ENCODE data around the gene DNAJB9. TPM values are rescaled to one million over a fixed set of nuclear protein-coding genes. Genes with fewer than 3 reads are reported as not detected.

Gene DNAJB9
- total RNA-seq, 1 donor from 2014 or later: 29.0 TPM

DNA sequence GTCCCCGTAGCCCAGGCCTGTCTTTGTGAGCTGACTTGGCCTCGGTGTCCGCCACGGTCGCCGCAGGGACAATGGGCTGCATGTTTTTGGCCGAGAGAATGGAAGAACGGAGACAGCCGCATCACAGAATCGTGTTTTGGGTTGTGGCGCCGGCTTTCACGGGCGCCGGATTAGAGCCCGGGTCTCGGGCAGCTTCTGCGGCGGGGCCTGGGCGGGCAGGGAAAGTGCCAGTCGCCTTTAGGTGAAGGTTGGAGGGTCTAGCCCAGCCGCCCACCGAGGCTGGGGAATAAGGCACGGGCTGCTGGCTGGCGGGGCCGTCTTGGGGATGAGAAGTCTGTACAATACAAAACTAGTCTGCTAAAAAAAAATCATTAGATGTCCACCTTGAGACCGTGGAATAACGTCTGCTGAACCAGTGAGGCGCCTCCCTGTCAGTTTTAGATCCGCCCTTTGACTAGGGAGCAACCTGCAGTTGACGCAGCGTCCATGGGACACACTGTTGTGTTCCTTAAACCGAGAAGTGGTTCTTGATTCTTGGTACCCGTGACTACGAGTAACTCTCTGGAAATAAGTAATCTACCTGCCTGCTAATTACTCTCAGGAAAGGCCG lies 577 bp downstream of the DNAJB9 start:
- no peaks in the 10 kb centered on the region for H3K27me3 Mint-ChIP-seq (ENCODE audit: low read depth)
- H3K27ac Mint-ChIP-seq (ENCODE audit: unreplicated experiment): peak overlapping the region; percentile 100
- no peak for TF ChIP-seq CTCF (IDR thresholded peaks at IDR 0.05)
- H3K4me1 Mint-ChIP-seq (ENCODE audit: low read depth): peaks cover 49% of the 10 kb centered on the region
- DNase-seq (ENCODE audit: low spot score): no peak
- peaks cover 10% of the 10 kb centered on the region for H3K36me3 Mint-ChIP-seq (ENCODE audit: low read depth)
- H3K9me3 Mint-ChIP-seq (ENCODE audit: low read depth): no peaks in the 10 kb centered on the region
- peak overlapping the region; percentile 98 for H3K4me3 Mint-ChIP-seq (ENCODE audit: unreplicated experiment)

- Mint-ChIP-seq H3K4me1 (ENCODE audit: low read depth) (peaks cover 38% of the 10 kb centered on the region), H3K9me3 (ENCODE audit: low read depth) (no peaks in the 10 kb centered on the region), H3K36me3 (ENCODE audit: low read depth) (peaks cover 7% of the 10 kb centered on the region), H3K4me3 (ENCODE audit: unreplicated experiment) (no peak overlapping the region), H3K27ac (ENCODE audit: unreplicated experiment) (no peak overlapping the region), H3K27me3 (ENCODE audit: low read depth) (no peaks in the 10 kb centered on the region)
- TF ChIP-seq CTCF (IDR thresholded peaks at IDR 0.05): no peak
- no peak for DNase-seq (ENCODE audit: low spot score)
These were observed 2.8 kb downstream of the DNAJB9 start for GRCh38 chr7:108572480-108572879.

DNA sequence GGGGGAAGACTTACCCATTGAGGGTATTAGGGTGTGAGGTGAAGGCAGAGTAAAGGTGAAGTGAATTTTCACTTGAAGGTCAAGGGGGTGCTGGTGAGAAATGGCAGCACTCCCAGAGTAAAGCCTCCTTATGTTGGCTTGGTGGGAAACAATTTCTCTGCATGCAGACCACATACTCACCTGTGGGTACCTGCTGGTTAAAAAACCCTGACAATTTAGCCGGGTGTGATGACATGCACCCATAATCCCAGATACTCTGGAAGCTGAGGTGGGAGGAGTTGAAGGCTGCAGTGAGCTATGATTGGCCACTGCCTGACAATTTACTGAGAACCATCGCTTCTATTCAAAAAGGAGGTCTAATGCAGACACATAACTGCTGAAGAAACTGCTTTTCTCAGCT lies 5.5 kb downstream of the DNAJB9 start:
- Mint-ChIP-seq H3K36me3 (ENCODE audit: low read depth) (peaks cover 10% of the 10 kb centered on the region), H3K27me3 (ENCODE audit: low read depth) (no peaks in the 10 kb centered on the region), H3K27ac (ENCODE audit: unreplicated experiment) (no peak overlapping the region), H3K4me3 (ENCODE audit: unreplicated experiment) (no peak overlapping the region), H3K9me3 (ENCODE audit: low read depth) (no peaks in the 10 kb centered on the region), H3K4me1 (ENCODE audit: low read depth) (peaks cover 22% of the 10 kb centered on the region)
- DNase-seq (ENCODE audit: low spot score): no peak
- no peak for TF ChIP-seq CTCF (IDR thresholded peaks at IDR 0.05)

DNA sequence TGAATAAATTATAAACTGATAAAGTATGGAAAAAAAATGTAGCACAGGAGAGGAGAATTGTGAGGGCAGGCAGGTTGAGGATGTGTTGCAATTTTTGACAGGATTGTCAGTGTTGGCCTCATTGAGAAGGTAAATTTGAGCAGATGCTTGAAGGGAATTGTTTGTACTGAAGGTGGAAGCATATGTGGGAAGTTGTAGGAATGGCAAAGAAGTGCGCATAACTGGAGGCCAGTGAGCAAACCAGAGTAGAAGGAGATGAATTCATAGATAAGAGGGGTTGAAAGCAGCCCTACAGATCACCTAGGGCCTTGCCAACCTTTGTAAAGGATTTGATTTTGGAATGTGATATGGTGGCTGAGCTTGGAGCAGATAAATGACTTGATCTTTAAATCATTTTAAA lies 6.4 kb downstream of the DNAJB9 start:
- Mint-ChIP-seq H3K4me1 (ENCODE audit: low read depth) (peaks cover 23% of the 10 kb centered on the region), H3K36me3 (ENCODE audit: low read depth) (peaks cover 10% of the 10 kb centered on the region), H3K27me3 (ENCODE audit: low read depth) (no peaks in the 10 kb centered on the region), H3K27ac (ENCODE audit: unreplicated experiment) (no peak overlapping the region), H3K4me3 (ENCODE audit: unreplicated experiment) (no peak overlapping the region), H3K9me3 (ENCODE audit: low read depth) (no peaks in the 10 kb centered on the region)
- no peak for TF ChIP-seq CTCF (IDR thresholded peaks at IDR 0.05)
- DNase-seq (ENCODE audit: low spot score): no peak

- no peaks in the 10 kb centered on the region for H3K9me3 Mint-ChIP-seq (ENCODE audit: low read depth)
- no peaks in the 10 kb centered on the region for H3K27me3 Mint-ChIP-seq (ENCODE audit: low read depth)
- H3K4me1 Mint-ChIP-seq (ENCODE audit: low read depth): peaks cover 22% of the 10 kb centered on the region
- H3K27ac Mint-ChIP-seq (ENCODE audit: unreplicated experiment): no peak overlapping the region
- H3K36me3 Mint-ChIP-seq (ENCODE audit: low read depth): peaks cover 3% of the 10 kb centered on the region
- no peak for TF ChIP-seq CTCF (IDR thresholded peaks at IDR 0.05)
- DNase-seq (ENCODE audit: low spot score): no peak
- H3K4me3 Mint-ChIP-seq (ENCODE audit: unreplicated experiment): no peak overlapping the region
These were observed 9.3 kb downstream of the DNAJB9 start for GRCh38 chr7:108578937-108579336.

All from chondrocyte (in vitro differentiated cells).